K562 (cell line): ENCODE measurements around the gene KIT. TPM values are rescaled to one million over a fixed set of nuclear protein-coding genes. Genes with fewer than 3 reads are reported as not detected.

Experiments
- ATAC-seq: fragments of 200-7000 bp; cut with Tn5 transposase; 3 replicates; pipeline ENCODE4 v1.9.1; 2020; ENCODE audit warnings: moderate library complexity
- BruUV-seq: library from RNA; stranded (reverse); fragments of 400-500 nt; replicated peaks from 2 replicates; lab custom pipeline; 2021; lab: Mats Ljungman, UMichigan
- CTCF ChIA-PET: fragments of 300-600 bp; formaldehyde crosslinking; extraction: SDS; loops from one replicate; lab custom pipeline; 2021; ENCODE audit warnings: low intra/inter-chr PET ratio; lab: Yijun Ruan, JAX
- POLR2A ChIA-PET: fragments of 300-600, 350-650 bp; sonication (Branson Sonifier 250); formaldehyde crosslinking; extraction: SDS; loops from one replicate; lab custom pipeline; 2021; ENCODE audit warnings: antibody characterized with exemption, inconsistent platforms; lab: Yijun Ruan, JAX
- DNase-seq, 4 experiments: peaks; one replicate each; pipeline versions ENCODE4 v3.0.0 to v3.0.0-alpha.2; 2011 to 2018; ENCODE audit warnings: low spot score in 3 of 4, mixed read lengths in 3 of 4; ENCODE audit errors: extremely low read depth in 1 of 4
- FAIRE-seq: peaks from 2 replicates; lab custom pipeline; 2011; peaks lifted over from hg19 to GRCh38; lab: Jason Lieb, UNC
- H2AFZ ChIP-seq: 2 replicates; pipeline ENCODE4 v1.6.0; 2011; ENCODE audit warnings: low read depth, low read length, control low read depth, inconsistent platforms
- H3K27ac ChIP-seq: fragments of 200-600 bp; 3 replicates; pipeline ENCODE4 v1.8.0; 2011; ENCODE audit warnings: low read depth, mild to moderate bottlenecking, control low read depth, inconsistent platforms, low read length, moderate library complexity, mixed read lengths; ENCODE audit errors: extremely low read depth
- H3K27me3 ChIP-seq, 2 experiments: fragments of 300-600 bp in 1 of 2; 2 replicates in 1 of 2; 3 replicates in 1 of 2; pipeline versions ENCODE4 v1.6.0 to v1.8.0; 2011; ENCODE audit warnings: inconsistent platforms in 2 of 2, low read length in 2 of 2, mild to moderate bottlenecking in 1 of 2, mixed read lengths in 1 of 2, moderate library complexity in 1 of 2; ENCODE audit not compliant: control insufficient read depth in 2 of 2, insufficient read depth in 2 of 2
- H3K36me3 ChIP-seq: fragments of 300-600 bp; 3 replicates; pipeline ENCODE4 v1.8.0; 2011; ENCODE audit warnings: mild to moderate bottlenecking, low read length, inconsistent platforms; ENCODE audit not compliant: control insufficient read depth, insufficient read depth
- H3K4me1 ChIP-seq, 2 experiments: fragments of 200-600 bp in 1 of 2; replicated peaks in 1 of 2; 2 replicates in 1 of 2; 3 replicates in 1 of 2; pipeline versions ENCODE4 v1.5.1 to v1.8.0; 2011; ENCODE audit warnings: inconsistent platforms in 2 of 2, low read length in 2 of 2, mild to moderate bottlenecking in 1 of 2, mixed read lengths in 1 of 2, moderate library complexity in 1 of 2; ENCODE audit not compliant: control insufficient read depth in 2 of 2, insufficient read depth in 2 of 2
- H3K4me2 ChIP-seq: 2 replicates; pipeline ENCODE4 v1.6.1; 2011; ENCODE audit warnings: low read length, control low read depth, inconsistent platforms, mixed read lengths; ENCODE audit not compliant: insufficient read depth
- H3K4me3 ChIP-seq: fragments of 200-600 bp; sonication (generic), shearing (Covaris generic); 2 replicates; pipeline ENCODE4 v1.5.1; 2016; ENCODE audit warnings: control low read depth, inconsistent platforms
- H3K79me2 ChIP-seq: fragments of 200-600 bp; 3 replicates; pipeline ENCODE4 v1.8.0; 2011; ENCODE audit warnings: low read length, inconsistent platforms; ENCODE audit not compliant: control insufficient read depth, insufficient read depth
- H3K9ac ChIP-seq, 2 experiments: 2 replicates each; pipeline versions ENCODE4 v1.6.0 to v1.6.1; 2011; ENCODE audit warnings: low read depth in 2 of 2, low read length in 2 of 2, control low read depth in 1 of 2, inconsistent platforms in 1 of 2, mild to moderate bottlenecking in 1 of 2, mixed read lengths in 1 of 2; ENCODE audit not compliant: insufficient read depth in 1 of 2
- H3K9me1 ChIP-seq: one replicate; pipeline ENCODE4 v1.6.0; 2011; ENCODE audit warnings: inconsistent platforms, mild to moderate bottlenecking, low read length, moderate library complexity; ENCODE audit not compliant: control insufficient read depth, insufficient read depth
- H3K9me3 ChIP-seq: replicated peaks from 2 replicates; pipeline ENCODE4 v1.5.1; 2011; ENCODE audit warnings: low read depth, low read length, inconsistent platforms; ENCODE audit not compliant: control insufficient read depth, insufficient read depth
- H4K20me1 ChIP-seq: replicated peaks from 2 replicates; pipeline ENCODE4 v1.6.1; 2011; ENCODE audit warnings: low read length, inconsistent platforms, mixed read lengths; ENCODE audit not compliant: control insufficient read depth, insufficient read depth
- HMGXB4 ChIP-seq: sonication (generic); formaldehyde crosslinking; IDR thresholded peaks from 2 replicates; pipeline ENCODE4 v1.8.1; 2023; ENCODE audit warnings: mild to moderate bottlenecking, missing genetic modification reagents
- NKRF ChIP-seq: fragments of 450-650 bp; IDR thresholded peaks from 2 replicates; pipeline ENCODE4 v1.6.1; 2016; ENCODE audit warnings: borderline replicate concordance
- PBX2 ChIP-seq, 2 experiments: IDR thresholded peaks in 1 of 2; conservative IDR thresholded peaks in 1 of 2; 2 replicates each; pipeline ENCODE4 v1.6.1; 2016; ENCODE audit warnings: low read depth in 2 of 2, mild to moderate bottlenecking in 1 of 2, missing compliant biosample characterization in 1 of 2, missing genetic modification characterization in 1 of 2, moderate library complexity in 1 of 2
- PHF8 ChIP-seq: fragments of 200-600 bp; sonication (generic); IDR thresholded peaks from 2 replicates; pipeline ENCODE4 v1.6.1; 2012; ENCODE audit warnings: mixed run types, mild to moderate bottlenecking, inconsistent platforms, low read length, moderate library complexity, borderline replicate concordance
- SETDB1 ChIP-seq: IDR thresholded peaks from one replicate; pipeline ENCODE4 v1.6.1; 2012; ENCODE audit warnings: low read length, control low read depth, inconsistent platforms
- WGBS: fragments of 100-300 bp; shearing (Covaris generic); methylation state at CpG from one replicate; pipeline ENCODE4 v1.1.6; 2016; ENCODE audit warnings: low coverage, mixed read lengths; ENCODE audit not compliant: insufficient coverage; ENCODE audit errors: missing lambda C conversion rate; 5-methylcytosine and 5-hydroxymethylcytosine counted together
- in situ Hi-C: fragments of 300-500 bp; cut with MboI; formaldehyde crosslinking; loops from 4 replicates; pipeline ENCODE4 v1.15.0; 2018; ENCODE audit warnings: inconsistent platforms, mixed read lengths
- intact Hi-C: fragments of 100-400 bp; cut with micrococcal nuclease; formaldehyde crosslinking; loops from 2 replicates; pipeline ENCODE4 v1.14.2; 2022
- polyA plus RNA-seq, 8 experiments: library from polyadenylated mRNA; depleted of rRNA in 4 of 8; stranded (reverse) in 5 of 8; unstranded in 3 of 8; fragments of >200 nt; fragmentation: Nextera tagmentation in 2 of 8; fragmentation: Illumina TruSeq in 1 of 8; extraction: Ambion mirVana in 2 of 8; extraction: Trizol in 1 of 8; gene quantifications; 2 replicates each; pipeline versions ENCODE4 v1.2.1 to v1.2.3, GENCODE V29; 2011 to 2014; ENCODE audit warnings: inconsistent platforms in 1 of 8, missing spikeins in 1 of 8
- total RNA-seq, 7 experiments: library from RNA; depleted of rRNA in 6 of 7; stranded (reverse); fragments of >200 nt in 6 of 7; fragmentation: Illumina TruSeq in 2 of 7; extraction: Trizol in 2 of 7; gene quantifications; 2 replicates each; pipeline versions ENCODE4 v1.2.1 to v1.2.3, GENCODE V29; 2011 to 2021; ENCODE audit warnings: low replicate concordance in 1 of 7
- TF ChIP-seq, protein P1 (sequence below): sonication (generic); formaldehyde crosslinking; IDR thresholded peaks from 2 replicates; pipeline ENCODE4 v1.8.1; 2023; ENCODE audit warnings: mild to moderate bottlenecking, missing genetic modification reagents

KIT gene
- total and polyA plus RNA-seq, 9 of the 15 experiments (the other 6 are each of a cell fraction or from before 2014, with no cell fraction given), result 0.27 to 5.6 (median 0.57) TPM

DNA sequence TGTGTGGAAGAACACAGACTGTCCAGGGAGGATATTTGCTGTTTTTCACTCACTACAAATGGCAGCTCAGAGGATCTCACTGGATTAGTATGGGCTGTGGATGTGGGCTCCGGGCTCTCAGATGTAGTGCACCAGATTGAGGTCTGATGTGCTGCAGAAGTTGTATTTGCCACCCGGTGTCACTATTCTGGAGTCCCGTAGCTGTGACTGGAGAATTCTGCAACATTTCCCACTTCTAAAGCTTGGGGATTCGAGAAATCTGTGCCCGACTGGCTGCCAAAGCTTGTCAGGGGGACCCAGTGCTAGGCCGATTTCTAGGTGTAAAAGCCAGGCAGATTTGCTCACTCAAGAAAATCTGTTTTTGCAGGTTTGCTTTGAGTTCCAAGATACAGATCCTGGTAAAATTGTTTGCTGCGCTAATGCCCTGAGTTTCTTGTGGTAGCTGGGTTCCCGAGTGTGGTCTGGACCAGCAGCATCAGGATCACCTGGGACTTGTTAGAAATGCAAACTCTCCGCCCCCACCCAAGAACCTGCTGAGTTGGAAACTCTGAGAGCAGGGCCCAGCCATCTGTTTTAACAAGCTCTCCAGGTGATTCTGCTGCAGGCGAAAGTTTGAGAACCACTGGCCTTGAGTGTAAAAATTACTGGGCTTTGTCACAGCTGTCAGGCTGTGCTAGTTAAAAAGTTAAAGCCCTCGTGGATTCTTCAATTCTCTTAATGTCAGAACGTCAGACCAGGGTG, 18.1 kb downstream of the KIT start:
- Histone ChIP-seq H3K27ac (no peak overlapping the region), H3K9ac (no peak overlapping the region), H4K20me1 (no peaks in the 10 kb centered on the region), H3K9me1 (no peaks in the 10 kb centered on the region)
- in situ Hi-C loops, result no loop called here
- FAIRE-seq, result no peak
- ChIA-PET CTCF (interaction anchor here (0.7 to 1.1 kb wide), 2 partner anchors 353 to 648 kb away, joined by 3 read pairs; no protein-coding TSS in a partner anchor), POLR2A (interaction anchor here (0.7 to 1.2 kb wide), 3 partner anchors 9 to 279 kb away, joined by 3 to 4 read pairs (median 3); no protein-coding TSS in a partner anchor)
- intact Hi-C loops, result no loop called here
- DNase-seq, result no peak
- BruUV-seq, result no TSS peak
- TF ChIP-seq, protein P1, sequence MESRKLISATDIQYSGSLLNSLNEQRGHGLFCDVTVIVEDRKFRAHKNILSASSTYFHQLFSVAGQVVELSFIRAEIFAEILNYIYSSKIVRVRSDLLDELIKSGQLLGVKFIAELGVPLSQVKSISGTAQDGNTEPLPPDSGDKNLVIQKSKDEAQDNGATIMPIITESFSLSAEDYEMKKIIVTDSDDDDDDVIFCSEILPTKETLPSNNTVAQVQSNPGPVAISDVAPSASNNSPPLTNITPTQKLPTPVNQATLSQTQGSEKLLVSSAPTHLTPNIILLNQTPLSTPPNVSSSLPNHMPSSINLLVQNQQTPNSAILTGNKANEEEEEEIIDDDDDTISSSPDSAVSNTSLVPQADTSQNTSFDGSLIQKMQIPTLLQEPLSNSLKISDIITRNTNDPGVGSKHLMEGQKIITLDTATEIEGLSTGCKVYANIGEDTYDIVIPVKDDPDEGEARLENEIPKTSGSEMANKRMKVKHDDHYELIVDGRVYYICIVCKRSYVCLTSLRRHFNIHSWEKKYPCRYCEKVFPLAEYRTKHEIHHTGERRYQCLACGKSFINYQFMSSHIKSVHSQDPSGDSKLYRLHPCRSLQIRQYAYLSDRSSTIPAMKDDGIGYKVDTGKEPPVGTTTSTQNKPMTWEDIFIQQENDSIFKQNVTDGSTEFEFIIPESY (CRISPR knock-in tag), result no peak
- TF ChIP-seq PBX2 (CRISPR knock-in tag; IDR thresholded peaks at IDR 0.05; ENCODE audit: low read depth) (no peak), PBX2 (tag; conservative IDR thresholded peaks at IDR 0.05; ENCODE audit: low read depth) (no peak), NKRF (no peak), HMGXB4 (CRISPR knock-in tag) (no peak), PHF8 (no peak), SETDB1 (no peak)
- TF ChIP-seq, all 486 proteins: peak for 0
- ATAC-seq, result no peak
- Histone ChIP-seq H3K27me3 (no peaks in the 10 kb centered on the region; a peak in 1 of 5 replicates), H3K4me1 (no peaks in the 10 kb centered on the region; a peak in 1 of 5 replicates), H3K4me3 (no peak overlapping the region), H3K4me2 (no peak overlapping the region; the same call in 1 of the 2 replicates), H3K36me3 (no peaks in the 10 kb centered on the region), H3K9me3 (no peaks in the 10 kb centered on the region), H3K79me2 (no peaks in the 10 kb centered on the region), H2AFZ (peak overlapping the region; percentile 40; the same call in 1 of the 2 replicates)
- 19% methylated on average over 12 of the region's 12 CpGs for WGBS
